PC-9 (cell line): ENCODE measurements around the gene IVL. TPM values are rescaled to one million over a fixed set of nuclear protein-coding genes. Genes with fewer than 3 reads are reported as not detected.
A peak's percentile ranks its signal among the peaks of the same experiment; 100 is the strongest.

Experiments used
- Bru-seq: library from RNA; stranded (reverse); fragments of 400-500 nt; gene quantifications from one replicate; lab custom pipeline; 2021; lab: Mats Ljungman, UMichigan
- BruChase-seq, 2 experiments: library from RNA; stranded (reverse); fragments of 400-500 nt; gene quantifications; one replicate each; lab custom pipeline; 2021; lab: Mats Ljungman, UMichigan
- BruUV-seq: library from RNA; stranded (reverse); fragments of 400-500 nt; replicated peaks from 2 replicates; lab custom pipeline; 2021; lab: Mats Ljungman, UMichigan
- CTCF ChIA-PET: fragments of 300-600 bp; sonication (Branson Sonifier 250); formaldehyde crosslinking; loops from one replicate; lab custom pipeline; 2022; ENCODE audit warnings: antibody characterized with exemption; lab: Charles Lee
- POLR2A ChIA-PET: fragments of 300-600 bp; sonication (Branson Sonifier 250); formaldehyde crosslinking; loops from one replicate; lab custom pipeline; 2022; ENCODE audit warnings: antibody characterized with exemption; ENCODE audit not compliant: unreplicated experiment; lab: Charles Lee
- DNase-seq, 2 experiments: peaks; one replicate each; pipeline versions ENCODE4 v3.0.0 to v3.0.0-alpha.2; 2015 to 2022; ENCODE audit warnings: mixed read lengths in 1 of 2
- H2AFZ ChIP-seq: fragments of 200-600 bp; sonication (generic); 2 replicates; pipeline ENCODE4 v1.8.1; 2017; ENCODE audit warnings: antibody characterized with exemption
- H3F3A ChIP-seq: fragments of 200-600 bp; sonication (generic); 2 replicates; pipeline ENCODE4 v1.8.1; 2017; ENCODE audit warnings: antibody characterized with exemption, mild to moderate bottlenecking, low read depth; ENCODE audit not compliant: insufficient read depth
- H3K27ac ChIP-seq: fragments of 200-600 bp; sonication (generic); 2 replicates; pipeline ENCODE4 v1.6.1; 2016; ENCODE audit warnings: mixed run types
- H3K27me3 ChIP-seq: fragments of 200-600 bp; sonication (generic); 2 replicates; pipeline ENCODE4 v1.6.1; 2016; ENCODE audit warnings: low read depth, mixed run types; ENCODE audit not compliant: insufficient read depth
- H3K36me3 ChIP-seq: fragments of 200-600 bp; sonication (generic); 2 replicates; pipeline ENCODE4 v1.6.1; 2016; ENCODE audit warnings: low read depth, mixed run types
- H3K4me1 ChIP-seq: fragments of 200-600 bp; sonication (generic); replicated peaks from 2 replicates; pipeline ENCODE4 v1.6.1; 2016; ENCODE audit warnings: mixed run types; ENCODE audit not compliant: insufficient read depth
- H3K4me2 ChIP-seq: fragments of 200-600 bp; sonication (generic); 2 replicates; pipeline ENCODE4 v1.6.1; 2017; ENCODE audit warnings: mixed run types
- H3K4me3 ChIP-seq: fragments of 200-600 bp; sonication (generic); 2 replicates; pipeline ENCODE4 v1.6.1; 2016; ENCODE audit warnings: mixed run types
- H3K79me2 ChIP-seq: fragments of 200-600 bp; sonication (generic); 2 replicates; pipeline ENCODE4 v1.6.1; 2017; ENCODE audit warnings: low read depth, mixed run types
- H3K9me2 ChIP-seq: fragments of 200-600 bp; sonication (generic); 2 replicates; pipeline ENCODE4 v1.8.1; 2017; ENCODE audit warnings: mild to moderate bottlenecking; ENCODE audit not compliant: insufficient read depth
- H3K9me3 ChIP-seq: fragments of 200-600 bp; sonication (generic); 2 replicates; pipeline ENCODE4 v1.8.1; 2016; ENCODE audit warnings: low read depth; ENCODE audit not compliant: insufficient read depth
- H4K20me1 ChIP-seq: fragments of 200-600 bp; sonication (generic); 2 replicates; pipeline ENCODE4 v1.8.1; 2017; ENCODE audit not compliant: insufficient read depth
- CTCF ChIP-seq: fragments of 200-600 bp; sonication (generic); conservative IDR thresholded peaks from 2 replicates; pipeline ENCODE4 v1.6.1; 2017; ENCODE audit warnings: mixed run types, antibody characterized with exemption, mild to moderate bottlenecking, moderate library complexity
- EZH2 ChIP-seq: fragments of 200-600 bp; sonication (generic); IDR thresholded peaks from 2 replicates; pipeline ENCODE4 v1.8.0; 2017; ENCODE audit warnings: antibody characterized with exemption, low read depth
- intact Hi-C: fragments of 100-400 bp; cut with micrococcal nuclease; formaldehyde crosslinking; loops from one replicate; pipeline ENCODE4 v1.10.0; 2022; ENCODE audit not compliant: unreplicated experiment
- long read RNA-seq: library from polyadenylated mRNA; stranded (forward); transcript quantifications from one replicate; pipeline ENCODE4 v2.0.0, GENCODE V29; 2022
- total RNA-seq: library from RNA; stranded (reverse); gene quantifications from 2 replicates; pipeline ENCODE4 v1.2.3, GENCODE V29; 2021

Gene IVL
- total RNA-seq (not detected in 2 replicates), Bru-seq, nascent RNA (percentile 32 among the genes with signal in this experiment), BruChase-seq, experiment 1, labeled RNA remaining after a 2-hour chase (not detected), BruChase-seq, experiment 2, labeled RNA remaining after a 6-hour chase (not detected)
- long read RNA-seq: 0 reads

DNA sequence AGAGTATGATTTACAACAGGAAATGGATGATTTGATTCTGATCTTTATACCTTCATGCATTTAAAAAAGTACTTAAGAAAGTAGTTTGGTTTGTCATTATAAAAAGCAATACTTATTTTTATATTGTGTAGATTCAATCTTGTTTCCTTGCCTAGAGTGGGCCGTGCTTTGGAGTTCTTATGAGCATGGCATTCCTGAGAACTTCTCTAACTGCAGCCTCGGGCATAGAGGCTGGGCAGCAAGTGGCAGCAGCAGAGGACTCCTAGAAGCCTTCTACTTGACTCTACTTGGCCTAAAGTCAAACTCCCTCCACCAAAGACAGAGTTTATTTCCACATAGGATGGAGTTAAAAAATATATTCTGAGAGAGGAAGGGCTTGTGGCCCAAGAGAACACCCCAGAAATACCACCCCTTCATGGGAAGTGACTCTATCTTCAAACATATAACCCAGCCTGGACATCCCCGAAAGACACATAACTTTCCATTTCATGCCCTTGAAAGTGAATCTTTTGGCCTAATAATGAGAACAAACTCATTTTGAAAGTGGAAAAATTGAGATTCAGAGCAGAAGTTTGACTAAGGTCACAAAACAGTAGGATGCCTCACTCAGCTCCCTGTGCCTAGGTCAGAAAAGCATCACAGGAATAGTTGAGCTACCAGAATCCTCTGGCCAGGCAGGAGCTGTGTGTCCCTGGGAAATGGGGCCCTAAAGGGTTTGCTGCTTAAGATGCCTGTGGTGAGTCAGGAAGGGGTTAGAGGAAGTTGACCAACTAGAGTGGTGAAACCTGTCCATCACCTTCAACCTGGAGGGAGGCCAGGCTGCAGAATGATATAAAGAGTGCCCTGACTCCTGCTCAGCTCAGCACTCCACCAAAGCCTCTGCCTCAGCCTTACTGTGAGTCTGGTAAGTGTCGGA is at the start of gene IVL:
Gene IVL (plus strand): TSS at position 861 of the 916 bp plus-strand sequence. CDS start 1,252 bp downstream, outside the sequence.
- peak; percentile 82 to 91 for DNase-seq
- Histone ChIP-seq H3K4me3 (no peak within 1 kb of the TSS), H3K36me3 (no peaks in the 10 kb centered on the region), H2AFZ (no peak within 1 kb of the TSS), H3K27me3 (no peaks in the 10 kb centered on the region), H4K20me1 (no peaks in the 10 kb centered on the region), H3K79me2 (no peaks in the 10 kb centered on the region), H3K4me2 (peak within 1 kb of the TSS; percentile 71), H3K9me2 (no peaks in the 10 kb centered on the region), H3K9me3 (no peaks in the 10 kb centered on the region), H3K4me1 (peaks cover 44% of the 10 kb centered on the region), H3K27ac (peak within 1 kb of the TSS; percentile 72), H3F3A (peaks cover 22% of the 10 kb centered on the region)
- POLR2A ChIA-PET: no interaction called here
- BruUV-seq: TSS peak; percentile 33
- intact Hi-C loops: loop anchor here (2.0 to 10.0 kb wide), 4 partner anchors 36 to 923 kb away; partner anchors contain the start of gene SPRR1A
- TF ChIP-seq CTCF (no peak), EZH2 (no peak)
- CTCF ChIA-PET: interaction anchor here (0.6 to 0.7 kb wide), 3 partner anchors 18 to 285 kb away, joined by 3 to 5 read pairs (median 4); no protein-coding TSS in a partner anchor

- no peak within 1 kb of the TSS for H3K4me3 ChIP-seq
- H3K27ac ChIP-seq: no peak within 1 kb of the TSS
- peaks cover 4% of the 10 kb centered on the region; the same call in 1 of the 2 replicates for H3K27me3 ChIP-seq
- TF ChIP-seq EZH2 (no peak), CTCF (no peak)
- ChIA-PET CTCF (no interaction called here), POLR2A (no interaction called here)
- H3K79me2 ChIP-seq: no peaks in the 10 kb centered on the region
- no peak within 1 kb of the TSS for H3K4me2 ChIP-seq
- no peaks in the 10 kb centered on the region for H3K9me3 ChIP-seq
- H3K36me3 ChIP-seq: no peaks in the 10 kb centered on the region
- intact Hi-C loops: no loop called here
- H4K20me1 ChIP-seq: no peaks in the 10 kb centered on the region
- no peaks in the 10 kb centered on the region for H3K9me2 ChIP-seq
- no peaks in the 10 kb centered on the region for H3K4me1 ChIP-seq
- no peak within 1 kb of the TSS for H2AFZ ChIP-seq
- no peaks in the 10 kb centered on the region for H3F3A ChIP-seq
- no TSS peak for BruUV-seq
- no peak for DNase-seq
These were observed 48.6 kb upstream of the IVL start, which contains the start of gene LCE7A for GRCh38 chr1:152859696-152860095. Gene LCE7A (plus strand): TSS chr1:152859996. CDS start chr1:152860698, 702 bp downstream.

GRCh38 chr1:152860129-152860528 is 48.2 kb upstream of the IVL start:
- intact Hi-C loops: no loop called here
- peaks cover 4% of the 10 kb centered on the region; the same call in 1 of the 2 replicates for H3K27me3 ChIP-seq
- ChIA-PET POLR2A (no interaction called here), CTCF (no interaction called here)
- TF ChIP-seq CTCF (no peak), EZH2 (no peak)
- no peak overlapping the region for H2AFZ ChIP-seq
- no peaks in the 10 kb centered on the region for H3K4me1 ChIP-seq
- H3K9me3 ChIP-seq: no peaks in the 10 kb centered on the region
- H3K27ac ChIP-seq: no peak overlapping the region
- no peaks in the 10 kb centered on the region for H3K79me2 ChIP-seq
- no peaks in the 10 kb centered on the region for H3K9me2 ChIP-seq
- H3K4me3 ChIP-seq: no peak overlapping the region
- no peak for DNase-seq
- no peaks in the 10 kb centered on the region for H3F3A ChIP-seq
- no peaks in the 10 kb centered on the region for H3K36me3 ChIP-seq
- BruUV-seq: no TSS peak
- H3K4me2 ChIP-seq: no peak overlapping the region
- H4K20me1 ChIP-seq: no peaks in the 10 kb centered on the region
